Tibial nerve (tissue), 4 donors: ENCODE results near the gene TEP1. TPM values are rescaled to one million over a fixed set of nuclear protein-coding genes. Genes with fewer than 3 reads are reported as not detected.
A peak's percentile ranks its signal among the peaks of the same experiment; 100 is the strongest.
"Not testable (repeated sequence)": the region's sequence is repeated elsewhere in the genome, so short reads cannot be mapped to it uniquely, and the experiment has no call there.

Source experiments
- DNase-seq, 2 donors: peaks; one replicate each; pipeline ENCODE4 v3.0.0-alpha.2; 2019; ENCODE audit warnings: low spot score in 2 of 2
- H3K27ac ChIP-seq, 4 donors: fragments of 200-600 bp; sonication (generic) in 3 of 4; one replicate each; pipeline ENCODE4 v1.5.1; 2017 to 2019; ENCODE audit warnings: mild to moderate bottlenecking in 1 of 4
- H3K27me3 ChIP-seq, 2 donors: fragments of 200-600 bp; sonication (generic) in 1 of 2; one replicate each; pipeline versions ENCODE4 v1.5.1 to v1.6.0; 2017 to 2019
- H3K36me3 ChIP-seq, 3 donors: fragments of 200-600 bp; sonication (generic); one replicate each; pipeline ENCODE4 v1.5.1; 2018 to 2019
- H3K4me1 ChIP-seq, 4 donors: fragments of 200-600 bp; sonication (generic) in 3 of 4; one replicate each; pipeline ENCODE4 v1.5.1; 2017 to 2019
- H3K4me3 ChIP-seq, 4 donors: fragments of 200-600 bp; sonication (generic) in 3 of 4; one replicate each; pipeline ENCODE4 v1.5.1; 2017 to 2019; ENCODE audit warnings: mild to moderate bottlenecking in 1 of 4, moderate library complexity in 1 of 4
- H3K9me3 ChIP-seq, 4 donors: fragments of 200-600 bp; sonication (generic) in 3 of 4; one replicate each; pipeline ENCODE4 v1.5.1; 2017 to 2019
- EP300 ChIP-seq, 2 donors: sonication (generic); formaldehyde crosslinking; IDR thresholded peaks; one replicate each; pipeline ENCODE4 v1.6.1; 2017; ENCODE audit warnings: antibody characterized with exemption in 2 of 2, mild to moderate bottlenecking in 1 of 2
- POLR2A ChIP-seq, 2 donors: fragments of 450-650 bp; IDR thresholded peaks; one replicate each; pipeline ENCODE4 v1.6.1; 2017; ENCODE audit warnings: antibody characterized with exemption in 2 of 2, mild to moderate bottlenecking in 2 of 2, moderate library complexity in 2 of 2
- WGBS, 2 donors: methylation state at CpG; one replicate each; pipeline ENCODE4 v1.1.5; 2018; 5-methylcytosine and 5-hydroxymethylcytosine counted together
- total RNA-seq, 4 donors: library from RNA; depleted of rRNA; stranded (reverse); fragments of >200 nt; gene quantifications; one replicate each; pipeline ENCODE4 v1.1.0, GENCODE V29; 2016
- TF ChIP-seq, protein P1 (sequence below), 5 experiments: fragments of 200-600 bp in 3 of 5; fragments of 450-650 bp in 2 of 5; sonication (generic) in 3 of 5; IDR thresholded peaks; one replicate each; pipeline ENCODE4 v1.5.1; 2016 to 2019; ENCODE audit warnings: antibody characterized with exemption in 5 of 5, mild to moderate bottlenecking in 3 of 5, moderate library complexity in 2 of 5

Gene TEP1
- total RNA-seq, 4 donors from 2014 or later, result 30.3 to 50.0 (median 36.0) TPM

DNA sequence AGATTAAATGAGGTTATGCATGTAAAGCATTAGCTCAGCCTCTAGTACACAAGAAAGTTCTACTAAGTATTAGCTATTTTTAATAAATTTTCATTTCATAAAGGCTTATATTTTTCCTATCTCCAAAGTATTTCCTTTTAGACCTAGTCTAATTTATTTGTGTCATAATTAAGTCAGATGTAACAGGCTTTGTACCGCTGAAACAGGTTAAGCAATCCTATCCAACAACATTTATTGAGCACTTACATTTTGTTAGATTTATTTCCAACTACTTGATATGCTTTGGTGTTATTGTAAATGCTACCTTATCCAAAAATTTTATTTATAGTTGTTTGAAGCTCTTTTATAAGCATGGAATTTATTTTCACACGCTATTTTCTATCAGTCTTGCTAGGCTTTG lies 71.7 kb downstream of the TEP1 start:
- TF ChIP-seq EP300 (IDR thresholded peaks at IDR 0.05) (no peak), POLR2A (IDR thresholded peaks at IDR 0.05) (no peak)
- TF ChIP-seq, protein P1, sequence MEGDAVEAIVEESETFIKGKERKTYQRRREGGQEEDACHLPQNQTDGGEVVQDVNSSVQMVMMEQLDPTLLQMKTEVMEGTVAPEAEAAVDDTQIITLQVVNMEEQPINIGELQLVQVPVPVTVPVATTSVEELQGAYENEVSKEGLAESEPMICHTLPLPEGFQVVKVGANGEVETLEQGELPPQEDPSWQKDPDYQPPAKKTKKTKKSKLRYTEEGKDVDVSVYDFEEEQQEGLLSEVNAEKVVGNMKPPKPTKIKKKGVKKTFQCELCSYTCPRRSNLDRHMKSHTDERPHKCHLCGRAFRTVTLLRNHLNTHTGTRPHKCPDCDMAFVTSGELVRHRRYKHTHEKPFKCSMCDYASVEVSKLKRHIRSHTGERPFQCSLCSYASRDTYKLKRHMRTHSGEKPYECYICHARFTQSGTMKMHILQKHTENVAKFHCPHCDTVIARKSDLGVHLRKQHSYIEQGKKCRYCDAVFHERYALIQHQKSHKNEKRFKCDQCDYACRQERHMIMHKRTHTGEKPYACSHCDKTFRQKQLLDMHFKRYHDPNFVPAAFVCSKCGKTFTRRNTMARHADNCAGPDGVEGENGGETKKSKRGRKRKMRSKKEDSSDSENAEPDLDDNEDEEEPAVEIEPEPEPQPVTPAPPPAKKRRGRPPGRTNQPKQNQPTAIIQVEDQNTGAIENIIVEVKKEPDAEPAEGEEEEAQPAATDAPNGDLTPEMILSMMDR (IDR thresholded peaks at IDR 0.05), result no peak
- no peak for DNase-seq
- 60 to 66% methylated on average over 2 of the region's 2 CpGs for WGBS, 2 donors
- H3K36me3 ChIP-seq, result peaks cover 0 to 19% (median 0%) of the 10 kb centered on the region in 3 donors
- no peaks in the 10 kb centered on the region for H3K27me3 ChIP-seq
- H3K27ac ChIP-seq, result peak overlapping the region in 3 of 4 donors; percentile 91 to 98 (median 92)
- H3K4me3 ChIP-seq, result peak overlapping the region in 3 of 4 donors; percentile 63 to 79 (median 75)
- H3K9me3 ChIP-seq, result no peaks in the 10 kb centered on the region
- H3K4me1 ChIP-seq, result peaks cover 0 to 18% (median 6%) of the 10 kb centered on the region in 4 donors

DNA sequence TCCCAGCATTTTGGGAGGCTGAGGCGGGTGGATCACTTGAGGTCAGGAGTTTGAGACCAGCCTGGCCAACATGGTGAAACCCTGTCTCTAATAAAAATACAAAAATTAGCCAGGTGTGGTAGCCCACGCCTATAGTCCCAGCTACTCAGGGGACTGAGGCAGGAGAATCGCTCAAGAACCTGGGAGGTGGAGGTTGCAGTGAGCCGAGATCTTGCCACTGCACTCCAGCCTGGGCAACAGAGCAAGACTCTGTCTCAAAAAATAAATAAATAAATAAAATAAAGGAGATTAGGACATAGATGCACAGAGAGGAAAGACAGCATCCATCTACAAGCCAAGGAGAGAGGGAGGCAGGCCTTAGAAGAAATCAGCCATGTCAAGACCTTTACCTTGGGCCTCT lies 72.3 kb downstream of the TEP1 start:
- H3K27ac ChIP-seq, H3K9me3 ChIP-seq, DNase-seq, H3K27me3 ChIP-seq, H3K4me3 ChIP-seq: not testable (repeated sequence)
- Histone ChIP-seq H3K4me1 (peaks cover 0 to 18% (median 6%) of the 10 kb centered on the region in 4 donors), H3K36me3 (peaks cover 0 to 13% (median 0%) of the 10 kb centered on the region in 3 donors)
- WGBS, 2 donors, result 90 to 94% methylated on average over 4 of the region's 4 CpGs

DNA sequence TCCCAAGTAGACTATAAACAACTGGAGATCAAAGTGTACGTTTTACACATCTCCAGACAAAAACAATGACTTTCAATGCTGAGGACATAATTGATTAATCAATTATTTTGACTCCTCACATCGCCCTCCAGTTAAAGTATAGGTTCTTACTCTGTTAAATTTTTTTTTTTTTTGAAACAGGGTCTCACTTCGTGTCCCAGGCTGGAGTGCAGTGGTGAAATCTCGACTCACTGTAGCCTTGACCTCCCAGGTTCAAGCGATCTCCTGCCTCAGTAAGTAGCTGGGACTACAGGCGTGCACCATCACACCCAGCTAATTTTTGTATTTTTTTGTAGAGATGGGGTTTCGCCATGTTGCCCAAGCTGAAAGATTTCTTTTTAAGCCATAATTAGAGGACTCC lies 79.3 kb downstream of the TEP1 start:
- Histone ChIP-seq H3K4me3 (no peak overlapping the region), H3K36me3 (peaks cover 0 to 4% (median 0%) of the 10 kb centered on the region in 3 donors), H3K27me3 (no peaks in the 10 kb centered on the region), H3K9me3 (no peaks in the 10 kb centered on the region), H3K27ac (peak overlapping the region; percentile 85 to 95 (median 88)), H3K4me1 (peaks cover 0 to 24% (median 2%) of the 10 kb centered on the region in 4 donors)
- WGBS, 2 donors, result 76 to 77% methylated on average over 7 of the region's 7 CpGs
- TF ChIP-seq, protein P1 (IDR thresholded peaks at IDR 0.05), result no peak
- TF ChIP-seq POLR2A (IDR thresholded peaks at IDR 0.05), result no peak
- no peak for TF ChIP-seq EP300 (IDR thresholded peaks at IDR 0.05)
- no peak for DNase-seq

DNA sequence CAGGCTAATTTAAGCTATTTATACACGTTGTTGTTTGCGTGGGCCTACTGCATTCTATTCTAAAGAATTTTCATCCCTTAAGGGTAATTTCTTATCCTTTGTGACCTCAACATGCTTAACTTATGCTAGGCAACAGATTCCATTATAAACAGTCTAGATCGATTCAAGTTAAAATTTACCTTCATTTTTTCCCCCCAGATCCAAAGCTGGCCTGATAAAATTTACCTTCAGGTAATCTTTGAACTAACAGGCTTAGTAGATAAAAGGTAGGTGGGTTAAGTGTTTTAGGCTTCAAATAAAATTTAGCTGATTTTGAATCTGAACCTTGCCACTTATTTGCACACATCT lies 79.8 kb downstream of the TEP1 start:
- TF ChIP-seq, protein P1 (IDR thresholded peaks at IDR 0.05), result no peak
- TF ChIP-seq POLR2A (IDR thresholded peaks at IDR 0.05), result peak in 1 of 2 donors; percentile 3
- WGBS, 2 donors, result 6 to 11% methylated on average over 3 of the region's 3 CpGs
- Histone ChIP-seq H3K36me3 (peaks cover 0 to 10% (median 0%) of the 10 kb centered on the region in 3 donors), H3K4me3 (peak overlapping the region; percentile 40 to 79 (median 60)), H3K4me1 (peaks cover 0 to 24% (median 2%) of the 10 kb centered on the region in 4 donors), H3K27me3 (no peaks in the 10 kb centered on the region), H3K27ac (peak overlapping the region; percentile 85 to 95 (median 88)), H3K9me3 (no peaks in the 10 kb centered on the region)
- no peak for DNase-seq

DNA sequence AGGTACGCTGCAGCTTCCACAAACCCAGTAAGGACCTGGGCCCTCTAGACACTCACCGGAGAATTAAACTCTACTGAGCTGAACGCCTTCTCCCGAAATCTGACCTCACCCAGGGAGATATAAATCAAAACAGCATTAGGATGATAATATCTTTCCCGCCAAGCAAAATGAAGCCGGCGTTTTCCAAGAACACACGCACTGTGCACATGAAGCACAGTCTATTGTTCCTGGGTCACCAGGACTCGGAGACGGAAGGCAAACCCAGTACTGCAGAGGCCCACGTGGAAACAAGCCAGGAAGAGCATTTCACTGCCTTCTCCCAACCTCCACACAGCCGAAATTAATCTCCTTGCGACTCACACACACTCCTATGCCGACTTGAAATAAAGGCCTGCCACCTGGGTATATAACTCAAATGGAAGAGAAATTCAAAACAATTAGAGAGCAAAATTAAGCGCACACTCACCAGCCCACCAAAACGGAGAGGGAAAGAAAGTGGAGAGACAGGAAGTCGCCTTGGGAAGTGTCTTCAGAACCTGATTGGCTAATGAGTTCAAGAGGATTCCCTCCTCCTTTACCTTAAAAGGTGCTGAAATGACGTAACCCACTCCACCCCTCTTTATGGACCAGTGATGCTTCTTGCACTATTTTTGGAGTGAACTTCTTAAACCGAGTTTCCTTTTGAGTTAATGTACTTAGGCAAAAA lies 80.4 kb downstream of the TEP1 start, which contains the start of gene CCNB1IP1:
CCNB1IP1 (minus strand) TSS at position 492 of the 706 bp plus-strand sequence. CDS start 16,756 bp downstream, outside the sequence.
- TF ChIP-seq, protein P1 (IDR thresholded peaks at IDR 0.05), result no peak
- TF ChIP-seq EP300 (IDR thresholded peaks at IDR 0.05), result peak; percentile 61 to 95
- peak; percentile 40 to 46 for TF ChIP-seq POLR2A (IDR thresholded peaks at IDR 0.05)
- Histone ChIP-seq H3K36me3 (peaks cover 0 to 15% (median 0%) of the 10 kb centered on the region in 3 donors), H3K4me3 (peak within 1 kb of the TSS; percentile 40 to 79 (median 60)), H3K9me3 (no peaks in the 10 kb centered on the region), H3K27ac (peak within 1 kb of the TSS; percentile 85 to 95 (median 88)), H3K27me3 (no peaks in the 10 kb centered on the region), H3K4me1 (peaks cover 0 to 28% (median 2%) of the 10 kb centered on the region in 4 donors)
- DNase-seq, result peak in 1 of 2 donors; percentile 68
- WGBS, 2 donors, result 1% methylated on average over 19 of the region's 19 CpGs
